CD4-positive, alpha-beta T cell (primary cell): ENCODE measurements around the gene RPS6KA2. TPM values are rescaled to one million over a fixed set of nuclear protein-coding genes. Genes with fewer than 3 reads are reported as not detected.

Experiments
- ATAC-seq: fragments of 200-7000 bp; cut with Tn5 transposase; one replicate; pipeline ENCODE4 v1.10.0; 2022; ENCODE audit warnings: mild to moderate bottlenecking; ENCODE audit not compliant: poor library complexity
- CTCF ChIA-PET: fragments of 350-600 bp; sonication (Branson Sonifier 250); formaldehyde crosslinking; loops from one replicate; lab custom pipeline; 2021; ENCODE audit warnings: antibody characterized with exemption, inconsistent platforms; lab: Charles Lee
- POLR2A ChIA-PET: fragments of 350-600 bp; sonication (Branson Sonifier 250); formaldehyde crosslinking; loops from one replicate; lab custom pipeline; 2021; ENCODE audit warnings: antibody characterized with exemption, inconsistent platforms; lab: Charles Lee
- DNase-seq, 14 experiments: peaks; one replicate each; pipeline ENCODE4 v3.0.0-alpha.2; 2013 to 2020; ENCODE audit warnings: mixed read lengths in 2 of 14
- H3K27ac ChIP-seq, 2 donors: one replicate each; pipeline versions ENCODE4 v1.5.1 to v1.7.0; 2013; ENCODE audit warnings: low read length in 2 of 2, low read depth in 1 of 2, mild to moderate bottlenecking in 1 of 2
- H3K27me3 ChIP-seq, 2 experiments: 1 replicate in 1 of 2; 2 replicates in 1 of 2; pipeline versions ENCODE4 v1.6.1 to v1.7.0; 2013; ENCODE audit warnings: low read length in 2 of 2, control low read depth in 1 of 2, mild to moderate bottlenecking in 1 of 2, moderate library complexity in 1 of 2; ENCODE audit not compliant: insufficient read depth in 2 of 2, control insufficient read depth in 1 of 2
- H3K36me3 ChIP-seq: one replicate; pipeline ENCODE4 v1.6.1; 2013; ENCODE audit warnings: low read length, control low read depth; ENCODE audit not compliant: insufficient read depth
- H3K4me1 ChIP-seq: one replicate; pipeline ENCODE4 v1.6.1; 2013; ENCODE audit warnings: low read length, control low read depth; ENCODE audit not compliant: insufficient read depth
- H3K4me3 ChIP-seq: one replicate; pipeline ENCODE4 v1.5.1; 2013; ENCODE audit warnings: mild to moderate bottlenecking, low read length, moderate library complexity
- H3K9me3 ChIP-seq, 2 experiments: 1 replicate in 1 of 2; 2 replicates in 1 of 2; pipeline versions ENCODE4 v1.6.1 to v1.7.0; 2013; ENCODE audit warnings: low read length in 2 of 2, mild to moderate bottlenecking in 2 of 2, control low read depth in 1 of 2, moderate library complexity in 1 of 2; ENCODE audit not compliant: control insufficient read depth in 1 of 2, insufficient read depth in 1 of 2
- H3K27ac Mint-ChIP-seq: one replicate; pipeline ENCODE4 v1.8.0; 2020; ENCODE audit warnings: mixed read lengths
- H3K27me3 Mint-ChIP-seq: one replicate; pipeline ENCODE4 v1.8.0; 2021; ENCODE audit warnings: mixed read lengths
- H3K36me3 Mint-ChIP-seq: one replicate; pipeline ENCODE4 v1.8.0; 2021; ENCODE audit warnings: low read depth, mixed read lengths
- H3K4me1 Mint-ChIP-seq: one replicate; pipeline ENCODE4 v1.8.0; 2021; ENCODE audit warnings: low read depth, mixed read lengths
- H3K4me3 Mint-ChIP-seq: one replicate; pipeline ENCODE4 v1.8.0; 2020; ENCODE audit warnings: mild to moderate bottlenecking, mixed read lengths
- H3K9me3 Mint-ChIP-seq: one replicate; pipeline ENCODE4 v1.8.0; 2020; ENCODE audit warnings: mixed read lengths
- CTCF ChIP-seq: fragments of 200-600 bp; IDR thresholded peaks from one replicate; pipeline ENCODE4 v1.8.0; 2022; ENCODE audit warnings: antibody characterized with exemption, mild to moderate bottlenecking
- intact Hi-C, 2 experiments: fragments of 100-400 bp; cut with DNase I in 1 of 2; cut with micrococcal nuclease in 1 of 2; formaldehyde crosslinking; loops; one replicate each; pipeline versions ENCODE4 v1.15.1 to v1.9.0; 2023 to 2025; cut with DNase I, micrococcal nuclease
- total RNA-seq, 174 experiments: library from RNA in 2 of 174; stranded (reverse) in 2 of 174; gene quantifications; one replicate each; pipeline ENCODE4 v1.2.3 and lab custom pipeline; 2021 to 2026

RPS6KA2 gene
- total RNA-seq, 2 experiments from 2014 or later = 5.6 to 6.2 TPM

- Mint-ChIP-seq H3K27ac (no peak overlapping the region), H3K27me3 (peaks cover 12% of the 10 kb centered on the region), H3K9me3 (no peaks in the 10 kb centered on the region), H3K4me3 (no peak overlapping the region), H3K36me3 (no peaks in the 10 kb centered on the region), H3K4me1 (peaks cover 8% of the 10 kb centered on the region)
- Histone ChIP-seq H3K27me3 (peaks cover 0 to 8% of the 10 kb centered on the region in 2 experiments), H3K27ac (no peak overlapping the region), H3K36me3 (no peaks in the 10 kb centered on the region), H3K4me1 (no peaks in the 10 kb centered on the region), H3K9me3 (peaks cover 0 to 12% of the 10 kb centered on the region in 2 experiments), H3K4me3 (no peak overlapping the region)
- CTCF ChIA-PET = no interaction called here
- ATAC-seq (no peak), DNase-seq (no peak)
- intact Hi-C loops = no loop called here
- POLR2A ChIA-PET = no interaction called here
- TF ChIP-seq CTCF = no peak
Measured at GRCh38 chr6:166671434-166672081, 44.5 kb upstream of the RPS6KA2 start.

- ChIA-PET POLR2A (no interaction called here), CTCF (no interaction called here)
- H3K36me3 ChIP-seq = no peaks in the 10 kb centered on the region
- H3K4me3 ChIP-seq = no peak overlapping the region
- TF ChIP-seq CTCF = no peak
- Mint-ChIP-seq H3K27ac (no peak overlapping the region), H3K36me3 (no peaks in the 10 kb centered on the region), H3K9me3 (no peaks in the 10 kb centered on the region), H3K4me1 (peaks cover 8% of the 10 kb centered on the region), H3K27me3 (peaks cover 10% of the 10 kb centered on the region), H3K4me3 (no peak overlapping the region)
- intact Hi-C loops = no loop called here
- no peak overlapping the region for H3K27ac ChIP-seq
- H3K27me3 ChIP-seq = peaks cover 0 to 8% of the 10 kb centered on the region in 2 experiments
- ATAC-seq (no peak), DNase-seq (no peak)
- no peaks in the 10 kb centered on the region for H3K4me1 ChIP-seq
- H3K9me3 ChIP-seq = peaks cover 0 to 12% of the 10 kb centered on the region in 2 experiments
Measured at GRCh38 chr6:166670894-166671293, 43.8 kb upstream of the RPS6KA2 start.

- CTCF ChIA-PET = no interaction called here
Measured at GRCh38 chr6:166670013-166670412, 43.0 kb upstream of the RPS6KA2 start.

More at GRCh38 chr6:166670013-166670412, 43.0 kb upstream of the RPS6KA2 start:
- Mint-ChIP-seq H3K27ac (no peak overlapping the region), H3K9me3 (no peaks in the 10 kb centered on the region), H3K4me1 (peaks cover 8% of the 10 kb centered on the region), H3K4me3 (no peak overlapping the region), H3K27me3 (peaks cover 10% of the 10 kb centered on the region), H3K36me3 (no peaks in the 10 kb centered on the region)
- peaks cover 0 to 12% of the 10 kb centered on the region in 2 experiments for H3K9me3 ChIP-seq
- POLR2A ChIA-PET = no interaction called here
- intact Hi-C loops = no loop called here
- H3K4me3 ChIP-seq = no peak overlapping the region
- no peaks in the 10 kb centered on the region for H3K4me1 ChIP-seq
- TF ChIP-seq CTCF = no peak
- H3K27ac ChIP-seq = no peak overlapping the region
- DNase-seq (no peak), ATAC-seq (no peak)
- H3K36me3 ChIP-seq = no peaks in the 10 kb centered on the region
- H3K27me3 ChIP-seq = peaks cover 0 to 8% of the 10 kb centered on the region in 2 experiments
